Stimulated activated CD4-positive, alpha-beta T cell treated with anti-CD3 and anti-CD28 coated beads, Interleukin-4, amount 100 ng/mL, for 48 hours (primary cell): ENCODE results near the gene PRKAG2.

Experiments used
- DNase-seq, 2 donors: peaks; one replicate each; pipeline ENCODE4 v3.0.0-alpha.2; 2020; ENCODE audit warnings: low read depth in 2 of 2

The PRKAG2 gene

DNA sequence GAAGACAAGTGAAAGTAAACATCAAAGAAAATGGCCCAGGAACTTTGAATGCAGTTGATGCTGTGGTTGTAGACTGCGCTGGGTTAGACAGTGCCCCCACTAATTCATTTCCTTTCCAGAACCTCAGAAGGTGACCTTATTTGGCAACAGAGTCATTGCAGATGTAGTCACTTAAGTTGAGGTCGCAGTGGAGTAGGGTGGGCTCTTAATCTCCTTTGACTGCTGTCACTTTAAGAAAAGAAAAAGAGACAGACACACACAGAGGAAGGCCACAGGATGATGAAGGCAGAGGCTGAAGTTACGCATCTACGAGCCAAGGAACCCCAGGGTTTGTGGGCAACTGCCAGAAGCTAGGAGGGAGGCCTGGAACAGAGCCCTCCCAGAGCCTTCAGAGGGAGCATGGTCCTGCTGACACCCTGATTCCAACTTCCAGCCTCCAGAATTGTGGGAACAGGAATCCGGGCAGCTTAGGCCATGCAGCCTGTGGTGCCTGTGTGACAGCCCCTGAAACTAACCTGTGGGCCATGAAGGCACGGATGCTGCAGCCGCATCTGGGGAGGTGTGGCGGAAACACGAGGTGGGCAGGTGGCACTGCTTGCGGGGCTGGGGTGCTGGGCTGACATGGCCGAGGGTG lies 107.6 kb downstream of the PRKAG2 start:
- no peak for DNase-seq

DNA sequence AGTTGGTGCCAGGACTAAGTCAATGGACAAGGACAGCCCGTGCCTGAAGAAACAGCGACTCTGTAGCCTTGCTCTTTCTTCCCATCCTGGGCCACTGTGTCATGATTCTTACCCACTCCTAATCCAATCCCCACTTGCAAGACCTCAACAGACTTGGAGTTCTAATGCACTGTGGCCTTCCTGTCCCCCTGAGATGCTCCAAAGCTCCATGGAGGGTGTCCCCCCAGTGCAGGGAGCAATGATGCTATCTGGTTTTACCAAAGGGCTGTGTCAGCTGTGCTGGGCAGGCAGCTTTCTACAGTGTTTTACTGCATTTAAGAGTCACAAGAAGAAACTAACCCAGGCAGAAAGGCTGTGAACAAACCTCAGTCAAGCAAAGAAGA lies 108.1 kb downstream of the PRKAG2 start:
- DNase-seq = no peak

- no peak for DNase-seq
Observed at GRCh38 chr7:151767557-151767956, 109.4 kb downstream of the PRKAG2 start.

DNA sequence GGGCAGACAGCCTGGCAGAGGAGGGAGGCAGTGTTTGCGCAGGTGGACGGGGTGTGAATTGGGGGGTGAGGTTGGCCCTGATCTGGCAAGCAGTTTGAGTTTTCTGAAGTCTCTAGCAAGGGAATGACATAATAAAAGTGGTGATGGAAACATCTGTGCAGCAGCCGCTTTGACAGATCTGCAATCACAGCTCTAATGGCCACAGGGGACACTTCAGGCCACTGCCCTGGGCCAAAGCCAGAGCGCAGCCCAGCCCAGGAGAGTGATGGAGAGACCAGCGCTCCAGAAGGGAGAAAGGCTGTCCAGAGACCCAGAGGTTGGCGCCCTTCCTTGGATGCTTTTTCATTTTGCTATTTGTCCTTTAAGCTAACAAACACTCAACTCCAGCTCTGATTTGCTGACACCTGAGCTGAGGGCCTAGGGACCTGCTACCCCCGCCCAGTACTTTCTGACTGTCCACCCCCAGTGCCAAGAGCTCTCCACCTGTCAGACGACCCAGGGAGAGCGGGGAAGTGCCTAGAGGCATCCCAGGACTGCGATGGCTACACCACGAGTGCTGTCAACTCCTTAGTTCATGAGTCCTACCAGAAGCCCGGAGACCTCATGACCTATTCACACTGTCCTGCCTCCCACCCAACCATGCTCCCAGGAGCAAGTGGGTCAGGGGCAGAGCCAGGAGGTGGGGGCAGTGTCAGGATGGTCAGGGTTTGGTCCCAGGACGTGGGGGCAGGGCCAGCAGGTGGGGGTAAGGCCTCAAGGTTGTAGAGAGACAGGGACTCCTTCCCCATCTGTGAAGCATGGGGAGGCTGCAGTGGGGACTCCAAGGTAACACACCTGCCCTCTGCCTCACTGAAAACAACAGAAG lies 112.6 kb downstream of the PRKAG2 start:
- DNase-seq = no peak

GRCh38 chr7:151763420-151763984 lies 113.4 kb downstream of the PRKAG2 start:
- no peak for DNase-seq

DNA sequence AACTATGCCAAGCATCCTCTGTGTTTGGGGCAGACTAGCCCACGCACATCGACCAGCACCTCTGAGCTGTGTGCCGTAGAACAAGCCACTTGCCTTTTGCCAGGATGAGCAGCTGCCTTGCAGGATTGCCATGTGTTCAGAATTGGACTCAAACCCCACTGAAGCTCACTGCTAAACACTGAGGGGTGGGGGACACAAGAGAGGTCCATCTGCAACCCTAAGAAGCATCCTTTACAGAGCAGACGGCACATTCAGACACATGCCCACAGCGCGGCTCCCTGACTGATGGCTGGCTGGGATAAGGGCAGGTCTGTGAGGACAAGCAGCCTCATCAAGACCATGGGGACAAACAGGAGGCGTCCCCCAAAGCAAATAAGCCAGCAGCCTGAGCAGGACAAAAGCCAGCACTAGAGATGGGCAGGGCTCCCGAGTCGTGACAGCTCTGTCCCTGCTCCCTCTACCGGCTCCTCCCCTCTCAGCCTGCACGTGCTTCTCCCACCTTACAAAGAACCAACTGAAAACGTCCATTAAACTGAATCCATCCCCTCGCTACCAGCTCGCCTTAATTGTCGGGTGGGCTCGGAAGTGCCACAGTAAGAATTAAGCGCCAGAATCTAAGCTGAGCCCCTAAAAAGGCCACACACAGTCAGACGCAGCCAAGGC lies 114.2 kb downstream of the PRKAG2 start:
- no peak for DNase-seq

DNA sequence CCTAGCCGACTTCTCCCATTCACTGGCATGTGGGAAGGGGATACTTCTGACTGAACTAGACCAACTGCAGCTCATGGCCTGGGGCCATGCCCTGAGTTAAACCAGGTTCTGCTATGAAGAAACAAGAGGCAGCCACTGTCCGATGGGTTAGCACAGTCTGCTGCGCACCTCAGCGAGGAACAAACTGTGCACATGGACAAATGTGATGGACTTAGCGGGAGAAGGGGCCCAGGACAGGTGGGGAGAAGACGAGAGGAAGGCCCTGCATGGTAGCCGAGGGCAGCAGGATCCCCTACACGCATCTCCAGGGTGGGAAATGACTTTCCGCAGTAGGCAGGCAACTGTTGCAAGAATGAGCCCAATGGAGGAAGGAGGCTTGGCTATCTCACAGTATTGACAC lies 115.0 kb downstream of the PRKAG2 start:
- no peak for DNase-seq

DNA sequence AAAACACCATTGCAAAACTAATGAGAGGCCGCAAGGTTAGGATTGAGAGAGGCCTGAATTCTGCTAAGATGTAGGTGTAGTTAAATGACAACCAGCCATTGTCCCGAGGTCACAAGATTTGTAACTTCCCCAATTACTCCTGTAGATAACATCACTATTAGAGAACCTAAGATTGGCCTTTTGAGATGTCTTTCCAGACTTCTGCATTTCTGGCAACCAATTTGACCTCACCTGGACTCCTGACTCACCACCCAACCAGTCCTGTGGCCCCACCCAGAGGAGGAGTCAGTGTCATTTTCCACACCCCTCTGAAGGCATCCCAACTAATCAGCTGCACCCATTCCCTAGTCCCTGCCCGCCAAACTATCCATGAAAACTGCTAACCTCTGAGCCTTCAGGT lies 115.7 kb downstream of the PRKAG2 start:
- DNase-seq = no peak

DNA sequence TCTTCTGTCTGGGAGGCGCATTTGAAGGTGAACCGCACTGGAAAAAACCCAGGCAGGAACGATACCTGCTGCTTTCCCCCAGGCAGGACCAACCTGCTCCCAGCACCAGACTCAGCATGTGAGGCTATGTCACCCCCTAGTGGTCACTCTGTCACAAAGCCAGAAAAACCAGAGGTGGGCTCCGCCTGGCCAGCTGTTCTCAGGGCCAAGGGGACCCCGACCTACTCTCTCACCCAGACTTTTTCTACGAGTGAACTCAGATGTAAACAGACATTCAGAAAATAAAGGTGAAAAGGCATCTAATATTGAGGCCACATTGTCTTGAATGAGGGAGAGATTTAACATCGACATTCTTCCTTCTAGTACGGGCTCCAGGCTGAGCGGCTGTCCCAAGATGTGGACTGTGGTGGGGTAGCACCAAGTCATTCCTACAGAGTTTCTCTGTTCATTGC lies 117.3 kb downstream of the PRKAG2 start:
- peak; percentile 39 to 40 for DNase-seq

DNA sequence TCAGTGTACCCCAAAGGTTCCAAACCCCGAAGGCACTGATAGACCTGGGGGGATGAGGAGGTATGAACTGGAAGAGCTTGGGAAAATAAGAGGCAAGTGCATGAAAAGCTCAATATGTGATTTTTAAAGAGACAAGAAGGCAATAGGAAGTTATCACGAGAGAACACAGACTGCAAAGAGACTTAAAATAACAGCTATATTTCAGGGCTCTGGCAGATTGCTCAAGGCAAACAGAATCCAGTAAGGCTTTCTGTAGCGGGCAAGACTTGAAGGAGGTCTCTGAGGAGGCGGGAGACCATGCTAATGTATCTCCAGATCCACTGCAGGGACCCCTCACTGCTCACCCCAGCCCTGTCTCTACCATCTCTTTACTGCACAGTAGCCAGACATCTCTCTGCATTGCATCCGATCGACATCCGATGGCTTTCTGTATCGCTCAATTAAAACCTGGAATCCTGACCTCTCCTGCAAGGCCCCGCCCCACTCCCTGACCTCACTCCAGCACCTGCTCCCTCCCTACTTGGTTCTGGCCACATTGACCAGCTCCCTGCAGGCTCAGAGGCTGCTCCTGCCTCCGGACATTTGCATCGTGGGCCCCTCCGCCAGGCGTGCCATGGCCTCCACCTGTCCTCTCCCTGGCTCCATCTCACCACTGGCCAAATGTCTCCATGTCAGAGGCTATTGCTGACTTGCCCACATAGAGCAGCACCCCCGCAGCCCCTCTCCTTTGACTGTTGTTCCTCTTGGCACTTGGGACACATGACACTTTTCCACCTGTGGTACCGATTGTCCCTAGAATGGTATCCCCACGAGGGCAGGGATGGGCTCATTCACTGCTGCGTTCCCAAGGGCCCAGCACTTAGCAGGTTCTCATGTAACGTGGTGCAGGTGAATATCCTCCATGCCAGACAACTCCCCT lies 118.0 kb downstream of the PRKAG2 start:
- DNase-seq = no peak

GRCh38 chr7:151757274-151757673 lies 119.6 kb downstream of the PRKAG2 start:
- no peak for DNase-seq

DNA sequence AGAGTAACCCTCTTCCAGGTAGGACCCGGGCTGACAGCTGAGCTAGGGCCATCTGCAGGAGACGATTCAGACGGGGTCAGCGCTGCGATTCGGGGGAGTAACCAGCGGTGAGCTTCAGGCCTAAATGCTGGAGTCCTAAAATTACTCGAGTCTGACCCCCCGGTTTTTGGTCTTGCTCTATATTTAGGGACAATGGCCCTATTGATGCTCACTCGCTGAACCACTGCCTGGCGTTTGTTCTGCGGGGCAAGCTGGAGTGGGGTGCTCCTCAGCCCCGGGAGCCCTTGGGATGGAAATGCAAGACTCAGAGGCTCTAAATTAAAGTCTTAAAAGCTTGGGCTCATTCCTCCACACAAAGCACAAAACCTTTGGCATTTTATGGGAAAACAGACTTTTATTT lies 120.0 kb downstream of the PRKAG2 start:
- no peak for DNase-seq

GRCh38 chr7:151756076-151756731 lies 120.7 kb downstream of the PRKAG2 start:
- DNase-seq = peak; percentile 39 to 44

- DNase-seq = no peak
Observed at GRCh38 chr7:151755131-151755801, 121.6 kb downstream of the PRKAG2 start.

- no peak for DNase-seq
Observed at GRCh38 chr7:151754688-151755130, 122.2 kb downstream of the PRKAG2 start.

DNA sequence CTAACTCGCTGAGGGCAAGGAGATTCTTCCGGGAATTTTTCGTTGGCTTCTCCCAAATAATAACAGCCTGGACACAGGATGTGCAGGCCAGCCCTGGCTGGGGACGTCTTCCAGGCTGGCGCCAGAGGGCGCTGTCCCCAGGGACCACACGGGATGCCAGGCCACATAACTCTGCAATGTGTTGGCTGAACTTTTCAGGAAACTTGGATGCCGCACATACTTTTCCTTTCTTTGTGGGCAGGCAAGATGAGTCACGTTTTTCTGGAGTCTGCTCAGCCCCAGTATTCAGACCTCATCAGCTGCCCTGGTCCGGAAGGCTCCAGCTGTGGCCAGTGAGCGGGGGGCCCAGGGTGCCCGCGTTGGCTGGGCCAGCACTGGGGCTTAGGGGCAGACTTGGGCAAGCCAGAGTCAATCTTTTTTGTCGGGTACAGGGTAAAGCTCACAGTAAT lies 122.7 kb downstream of the PRKAG2 start:
- no peak for DNase-seq

GRCh38 chr7:151752816-151753595 lies 123.9 kb downstream of the PRKAG2 start:
- no peak for DNase-seq

- DNase-seq = no peak
Observed at GRCh38 chr7:151752037-151752436, 124.9 kb downstream of the PRKAG2 start.

DNA sequence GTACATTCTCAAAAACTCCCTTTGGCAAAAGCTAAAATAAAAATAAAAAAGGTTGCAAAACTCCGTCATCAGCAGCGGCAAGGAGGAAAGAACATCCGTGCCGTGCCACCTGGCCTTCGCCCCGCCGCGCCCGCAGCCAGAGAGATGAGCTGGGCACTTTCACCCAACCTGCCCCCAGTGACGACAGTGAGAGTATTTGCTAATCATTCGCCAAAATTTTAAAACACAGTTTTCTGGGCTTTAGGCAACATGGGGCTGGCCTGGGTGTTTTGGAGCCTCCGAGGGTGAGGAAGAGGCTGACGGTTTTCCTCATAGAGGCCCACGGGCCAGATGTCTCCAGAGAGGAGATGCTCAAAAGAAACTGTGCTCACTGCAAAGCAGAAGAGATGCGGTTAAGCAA lies 128.2 kb downstream of the PRKAG2 start:
- no peak for DNase-seq
